Loucy (cell line): ENCODE measurements around the gene AGPS.

Experiments used
- H2AFZ ChIP-seq: fragments of 200-600 bp; sonication (generic); 2 replicates; pipeline ENCODE4 v1.6.0; 2016; ENCODE audit warnings: antibody characterized with exemption, mild to moderate bottlenecking, low read length, moderate library complexity
- H3F3A ChIP-seq: fragments of 200-600 bp; 2 replicates; pipeline ENCODE4 v1.6.0; 2016; ENCODE audit warnings: antibody characterized with exemption, low read depth, mild to moderate bottlenecking
- H3K27me3 ChIP-seq: fragments of 200-600 bp; sonication (generic); 2 replicates; pipeline ENCODE4 v1.6.1; 2014; ENCODE audit warnings: low read length, mild to moderate bottlenecking; ENCODE audit not compliant: insufficient read depth, poor library complexity, severe bottlenecking
- H3K36me3 ChIP-seq: fragments of 200-600 bp; sonication (generic); 2 replicates; pipeline ENCODE4 v1.6.1; 2016; ENCODE audit warnings: low read length; ENCODE audit not compliant: insufficient read depth
- H3K4me1 ChIP-seq: fragments of 200-600 bp; sonication (generic); 2 replicates; pipeline ENCODE4 v1.5.1; 2014; ENCODE audit warnings: low read length, mild to moderate bottlenecking; ENCODE audit not compliant: insufficient read depth, poor library complexity, severe bottlenecking
- H3K4me2 ChIP-seq: fragments of 200-600 bp; sonication (generic); 2 replicates; pipeline ENCODE4 v1.6.0; 2014; ENCODE audit warnings: antibody characterized with exemption, low read length, low read depth, mild to moderate bottlenecking; ENCODE audit not compliant: poor library complexity, severe bottlenecking
- H3K4me3 ChIP-seq: fragments of 200-600 bp; sonication (generic); 2 replicates; pipeline ENCODE4 v1.5.1; 2014; ENCODE audit warnings: low read length, mild to moderate bottlenecking, mixed read lengths; ENCODE audit not compliant: poor library complexity, severe bottlenecking
- H3K79me2 ChIP-seq: fragments of 200-600 bp; sonication (generic); 2 replicates; pipeline ENCODE4 v1.6.1; 2014; ENCODE audit warnings: low read length; ENCODE audit not compliant: insufficient read depth
- H3K9ac ChIP-seq: fragments of 200-600 bp; sonication (generic); 2 replicates; pipeline ENCODE4 v1.6.0; 2014; ENCODE audit warnings: mild to moderate bottlenecking, low read depth, low read length, moderate library complexity; ENCODE audit not compliant: poor library complexity, severe bottlenecking
- H3K9me2 ChIP-seq: fragments of 200-600 bp; sonication (generic); replicated peaks from 2 replicates; pipeline ENCODE4 v1.6.1; 2016; ENCODE audit warnings: low read depth, low read length, mixed read lengths
- H3K9me3 ChIP-seq: fragments of 200-600 bp; sonication (generic); 2 replicates; pipeline ENCODE4 v1.6.1; 2014; ENCODE audit warnings: mild to moderate bottlenecking, antibody characterized with exemption, low read length, low read depth; ENCODE audit not compliant: insufficient read depth
- H4K20me1 ChIP-seq: fragments of 200-600 bp; sonication (generic); 2 replicates; pipeline ENCODE4 v1.6.0; 2014; ENCODE audit warnings: antibody characterized with exemption, low read length, mild to moderate bottlenecking; ENCODE audit not compliant: insufficient read depth, poor library complexity, severe bottlenecking
- CTCF ChIP-seq: fragments of 200-600 bp; sonication (generic); conservative IDR thresholded peaks from 2 replicates; pipeline ENCODE4 v1.5.1; 2014; ENCODE audit warnings: mild to moderate bottlenecking, antibody characterized with exemption, low read length
- EZH2phosphoT487 ChIP-seq: fragments of 200-600 bp; IDR thresholded peaks from 2 replicates; pipeline ENCODE4 v1.6.1; 2018; ENCODE audit warnings: antibody characterized with exemption, mild to moderate bottlenecking, moderate library complexity, borderline replicate concordance

The AGPS gene

GRCh38 chr2:177556153-177556552 lies 163.6 kb downstream of the AGPS start:
- H3K4me3 ChIP-seq, result no peak overlapping the region
- no peak overlapping the region for H3K4me2 ChIP-seq
- no peak overlapping the region for H2AFZ ChIP-seq
- H3K9me2 ChIP-seq, result no peaks in the 10 kb centered on the region
- H3K9me3 ChIP-seq, result no peaks in the 10 kb centered on the region
- H3K36me3 ChIP-seq, result no peaks in the 10 kb centered on the region
- H3K79me2 ChIP-seq, result no peaks in the 10 kb centered on the region
- peaks cover 10% of the 10 kb centered on the region for H3K4me1 ChIP-seq
- no peaks in the 10 kb centered on the region for H4K20me1 ChIP-seq
- TF ChIP-seq CTCF (no peak), EZH2phosphoT487 (no peak)
- no peak overlapping the region for H3K9ac ChIP-seq
- H3K27me3 ChIP-seq, result no peaks in the 10 kb centered on the region
- no peaks in the 10 kb centered on the region for H3F3A ChIP-seq

GRCh38 chr2:177557794-177558193 lies 165.2 kb downstream of the AGPS start:
- H3K9ac ChIP-seq, result no peak overlapping the region
- no peak overlapping the region for H3K4me2 ChIP-seq
- H3K79me2 ChIP-seq, result no peaks in the 10 kb centered on the region
- peaks cover 7% of the 10 kb centered on the region for H3K4me1 ChIP-seq
- no peaks in the 10 kb centered on the region for H3K9me3 ChIP-seq
- H3K36me3 ChIP-seq, result no peaks in the 10 kb centered on the region
- H3K27me3 ChIP-seq, result no peaks in the 10 kb centered on the region
- H3K9me2 ChIP-seq, result no peaks in the 10 kb centered on the region
- no peak overlapping the region for H3K4me3 ChIP-seq
- no peaks in the 10 kb centered on the region for H3F3A ChIP-seq
- no peaks in the 10 kb centered on the region for H4K20me1 ChIP-seq
- no peak overlapping the region for H2AFZ ChIP-seq
- TF ChIP-seq CTCF (no peak), EZH2phosphoT487 (no peak)

GRCh38 chr2:177559638-177560037 lies 167.1 kb downstream of the AGPS start:
- TF ChIP-seq CTCF, result no peak
- no peak for TF ChIP-seq EZH2phosphoT487
- Histone ChIP-seq H3K27me3 (no peaks in the 10 kb centered on the region), H3K4me1 (no peaks in the 10 kb centered on the region), H2AFZ (no peak overlapping the region), H4K20me1 (no peaks in the 10 kb centered on the region), H3K4me3 (no peak overlapping the region), H3F3A (no peaks in the 10 kb centered on the region), H3K9me2 (no peaks in the 10 kb centered on the region), H3K9me3 (no peaks in the 10 kb centered on the region), H3K36me3 (no peaks in the 10 kb centered on the region), H3K9ac (no peak overlapping the region), H3K4me2 (no peak overlapping the region), H3K79me2 (no peaks in the 10 kb centered on the region)
